Cardiac fibroblast (primary cell): ENCODE data around the gene ATP5F1E.
"Not testable (repeated sequence)": the region's sequence is repeated elsewhere in the genome, so short reads cannot be mapped to it uniquely, and the experiment has no call there.

Experiments used
- DNase-seq, 2 donors: peaks; one replicate each; pipeline versions ENCODE4 v3.0.0 to v3.0.0-alpha.2; 2010; ENCODE audit warnings: low read depth in 2 of 2
- H3K4me3 ChIP-seq, 2 donors: replicated peaks in 1 of 2; 1 replicate in 1 of 2; 2 replicates in 1 of 2; pipeline ENCODE4 v1.5.1; 2011; ENCODE audit warnings: low read depth in 2 of 2, low read length in 2 of 2, mild to moderate bottlenecking in 2 of 2, moderate library complexity in 1 of 2
- CTCF ChIP-seq: IDR thresholded peaks from one replicate; pipeline ENCODE4 v1.5.1; 2011; ENCODE audit warnings: low read depth, mild to moderate bottlenecking, low read length, inconsistent platforms

Gene ATP5F1E

GRCh38 chr20:59013031-59013951, 18.8 kb downstream of the ATP5F1E start:
- no peak for DNase-seq
- TF ChIP-seq CTCF, result no peak
- H3K4me3 ChIP-seq, result no peak overlapping the region

- H3K4me3 ChIP-seq, DNase-seq: not testable (repeated sequence)
Measured at GRCh38 chr20:59011874-59012157, 20.3 kb downstream of the ATP5F1E start.

GRCh38 chr20:59010995-59011873, 20.9 kb downstream of the ATP5F1E start:
- no peak for TF ChIP-seq CTCF
- no peak overlapping the region for H3K4me3 ChIP-seq
- DNase-seq, result peak; percentile 92 to 93

GRCh38 chr20:59010321-59010994, 21.7 kb downstream of the ATP5F1E start:
- TF ChIP-seq CTCF, result no peak
- no peak overlapping the region for H3K4me3 ChIP-seq
- DNase-seq, result peak in 1 of 2 donors; percentile 20

- TF ChIP-seq CTCF, result no peak
Measured at GRCh38 chr20:59008715-59009336, 23.3 kb downstream of the ATP5F1E start.

GRCh38 chr20:59007665-59008511, 24.2 kb downstream of the ATP5F1E start:
- no peak for DNase-seq
- no peak for TF ChIP-seq CTCF
- H3K4me3 ChIP-seq, result peak overlapping the region; percentile 11 to 71

More at GRCh38 chr20:59008715-59009336, 23.3 kb downstream of the ATP5F1E start:
- H3K4me3 ChIP-seq, result no peak overlapping the region
- no peak for DNase-seq
